ES-I3 (cell line): ENCODE data around the gene MISP.

Source experiments
- H3K36me3 ChIP-seq: 2 replicates; pipeline ENCODE4 v1.6.1; 2013; ENCODE audit warnings: mild to moderate bottlenecking, low read length, control low read depth, moderate library complexity; ENCODE audit not compliant: insufficient read depth
- H3K4me1 ChIP-seq: 2 replicates; pipeline ENCODE4 v1.6.1; 2013; ENCODE audit warnings: mild to moderate bottlenecking, control low read depth, low read length; ENCODE audit not compliant: insufficient read depth
- H3K9ac ChIP-seq: 2 replicates; pipeline ENCODE4 v1.6.1; 2013; ENCODE audit warnings: low read depth, mild to moderate bottlenecking, low read length, moderate library complexity
- H3K9me3 ChIP-seq: 2 replicates; pipeline ENCODE4 v1.6.1; 2013; ENCODE audit warnings: mild to moderate bottlenecking, low read length, moderate library complexity; ENCODE audit not compliant: control insufficient read depth, insufficient read depth

The MISP gene

DNA sequence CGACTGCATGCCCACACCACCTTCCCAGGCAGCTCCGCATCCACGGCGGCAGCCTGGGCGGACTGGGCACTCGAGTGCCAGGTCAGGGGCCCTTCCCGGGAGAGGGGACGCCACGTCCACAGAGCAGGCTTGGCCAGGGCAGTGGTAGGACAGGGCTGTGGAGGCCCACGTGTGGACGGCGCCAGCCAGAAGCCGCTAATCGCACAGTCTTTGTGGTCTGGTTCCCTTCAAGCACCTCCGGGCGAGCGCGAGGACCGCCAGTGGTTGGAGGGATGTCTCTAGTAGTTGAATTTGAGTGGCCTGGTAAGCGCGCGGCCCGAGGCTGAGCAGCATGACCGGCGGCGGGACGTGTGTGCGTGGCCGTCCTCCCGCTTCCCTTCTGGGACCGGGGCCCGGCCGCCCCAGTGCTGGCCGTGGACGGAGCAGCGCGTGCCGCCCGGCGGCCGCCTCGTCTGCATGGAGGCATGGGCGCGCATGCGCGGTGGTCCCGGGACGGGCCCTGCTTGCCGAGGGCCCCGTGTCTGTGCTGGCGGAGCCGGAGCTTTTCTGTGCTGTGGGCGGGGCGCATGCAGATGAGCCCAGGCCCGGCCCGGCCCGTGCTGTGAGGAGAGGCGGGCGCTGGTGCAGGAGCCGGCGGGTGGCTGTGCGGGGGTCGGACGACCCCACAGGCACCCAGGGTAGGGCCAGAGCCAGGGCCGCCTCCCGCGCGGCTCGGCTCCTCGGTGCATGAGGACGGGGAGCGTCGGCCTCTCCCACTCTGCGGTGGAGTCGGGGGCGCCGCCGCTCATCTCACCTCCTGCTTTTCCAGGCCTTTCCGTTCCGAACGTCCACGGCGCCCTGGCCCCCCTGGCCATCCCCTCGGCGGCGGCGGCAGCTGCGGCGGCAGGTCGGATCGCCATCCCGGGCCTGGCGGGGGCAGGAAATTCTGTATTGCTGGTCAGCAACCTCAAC lies 55.0 kb downstream of the MISP start:
- Histone ChIP-seq H3K9ac (no peak overlapping the region), H3K4me1 (no peaks in the 10 kb centered on the region; the same call in 1 of the 2 replicates), H3K9me3 (no peaks in the 10 kb centered on the region), H3K36me3 (peaks cover 57% of the 10 kb centered on the region)

DNA sequence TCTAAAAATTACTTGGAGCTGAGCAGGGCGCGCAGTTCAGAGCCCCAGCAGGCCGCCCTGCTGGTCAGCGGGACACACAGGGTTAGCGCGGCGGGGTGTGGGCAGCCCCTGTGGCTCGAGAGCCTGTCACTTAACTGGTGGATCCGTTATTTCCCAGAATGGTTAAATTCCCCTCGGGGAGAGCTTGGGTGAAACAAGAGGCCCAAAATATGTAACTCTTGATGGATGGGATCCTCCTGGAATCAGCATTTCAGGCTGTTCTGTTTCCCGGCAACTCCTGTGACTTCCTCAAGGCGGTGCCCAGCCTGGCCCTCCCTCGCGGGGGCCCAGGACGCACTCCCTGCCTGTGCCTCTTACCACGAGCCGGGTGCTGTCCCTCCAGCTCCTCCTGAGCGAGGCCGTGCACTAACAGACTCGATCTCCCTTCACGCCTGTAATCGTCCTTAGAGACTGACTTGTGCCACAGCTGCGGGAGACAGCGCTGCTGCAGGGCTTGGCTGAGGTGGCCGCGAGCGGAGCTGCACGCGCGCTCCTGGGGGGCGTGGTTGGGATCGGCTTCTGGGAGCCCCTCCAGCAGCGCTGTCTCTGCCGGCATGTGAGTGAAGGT lies 56.0 kb downstream of the MISP start:
- peaks cover 59% of the 10 kb centered on the region for H3K36me3 ChIP-seq
- H3K4me1 ChIP-seq: no peaks in the 10 kb centered on the region; the same call in 1 of the 2 replicates
- H3K9ac ChIP-seq: no peak overlapping the region
- H3K9me3 ChIP-seq: no peaks in the 10 kb centered on the region

DNA sequence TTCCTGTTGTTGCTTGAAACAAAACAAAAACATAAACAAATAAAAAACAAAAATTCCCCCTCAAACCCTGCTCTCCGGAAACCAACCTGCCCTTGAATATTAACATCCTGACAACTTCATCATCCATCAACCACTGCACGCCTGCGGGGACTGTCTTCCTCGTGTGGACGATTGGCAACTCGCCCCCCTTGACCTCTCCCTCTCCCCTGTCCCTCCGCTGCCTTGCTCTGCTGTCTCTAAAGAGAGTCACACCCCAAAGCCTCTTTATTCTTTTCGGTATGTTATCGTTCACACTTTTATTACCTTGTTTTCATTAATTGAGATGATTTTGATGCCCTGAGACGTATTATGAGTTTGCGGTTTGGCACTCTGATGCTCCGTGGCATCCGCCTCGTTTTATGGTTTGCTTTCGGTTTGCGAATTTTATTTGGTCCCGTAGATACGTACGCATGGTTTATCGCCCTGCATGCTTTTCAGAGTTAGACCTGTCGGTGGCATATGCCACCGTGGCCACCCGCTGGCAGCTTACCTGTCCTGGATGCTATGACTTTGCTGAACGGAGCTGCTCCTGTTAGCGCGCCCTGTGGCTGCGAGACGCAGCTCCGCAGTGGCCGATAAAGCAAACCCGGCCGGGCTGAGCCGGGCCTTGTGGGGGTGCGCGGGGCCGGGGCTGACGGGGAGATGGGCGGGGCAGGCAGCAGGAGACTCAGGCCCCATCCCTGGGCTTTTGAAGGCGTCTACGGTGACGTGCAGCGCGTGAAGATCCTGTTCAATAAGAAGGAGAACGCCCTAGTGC lies 56.9 kb downstream of the MISP start:
- Histone ChIP-seq H3K4me1 (no peaks in the 10 kb centered on the region), H3K36me3 (peaks cover 59% of the 10 kb centered on the region), H3K9me3 (no peaks in the 10 kb centered on the region), H3K9ac (no peak overlapping the region)

DNA sequence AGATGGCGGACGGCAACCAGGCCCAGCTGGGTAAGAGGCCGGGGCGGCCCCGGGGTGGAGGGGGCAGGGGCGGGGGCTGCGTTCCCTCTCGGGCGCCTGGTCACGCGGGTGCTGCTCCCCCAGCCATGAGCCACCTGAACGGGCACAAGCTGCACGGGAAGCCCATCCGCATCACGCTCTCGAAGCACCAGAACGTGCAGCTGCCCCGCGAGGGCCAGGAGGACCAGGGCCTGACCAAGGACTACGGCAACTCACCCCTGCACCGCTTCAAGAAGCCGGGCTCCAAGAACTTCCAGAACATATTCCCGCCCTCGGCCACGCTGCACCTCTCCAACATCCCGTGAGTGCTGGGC lies 57.5 kb downstream of the MISP start:
- Histone ChIP-seq H3K9ac (no peak overlapping the region), H3K4me1 (no peaks in the 10 kb centered on the region), H3K9me3 (no peaks in the 10 kb centered on the region), H3K36me3 (peaks cover 57% of the 10 kb centered on the region)

GRCh38 chr19:810077-810855 lies 59.4 kb downstream of the MISP start:
- Histone ChIP-seq H3K4me1 (no peaks in the 10 kb centered on the region), H3K9ac (no peak overlapping the region), H3K9me3 (no peaks in the 10 kb centered on the region), H3K36me3 (peaks cover 42% of the 10 kb centered on the region)

DNA sequence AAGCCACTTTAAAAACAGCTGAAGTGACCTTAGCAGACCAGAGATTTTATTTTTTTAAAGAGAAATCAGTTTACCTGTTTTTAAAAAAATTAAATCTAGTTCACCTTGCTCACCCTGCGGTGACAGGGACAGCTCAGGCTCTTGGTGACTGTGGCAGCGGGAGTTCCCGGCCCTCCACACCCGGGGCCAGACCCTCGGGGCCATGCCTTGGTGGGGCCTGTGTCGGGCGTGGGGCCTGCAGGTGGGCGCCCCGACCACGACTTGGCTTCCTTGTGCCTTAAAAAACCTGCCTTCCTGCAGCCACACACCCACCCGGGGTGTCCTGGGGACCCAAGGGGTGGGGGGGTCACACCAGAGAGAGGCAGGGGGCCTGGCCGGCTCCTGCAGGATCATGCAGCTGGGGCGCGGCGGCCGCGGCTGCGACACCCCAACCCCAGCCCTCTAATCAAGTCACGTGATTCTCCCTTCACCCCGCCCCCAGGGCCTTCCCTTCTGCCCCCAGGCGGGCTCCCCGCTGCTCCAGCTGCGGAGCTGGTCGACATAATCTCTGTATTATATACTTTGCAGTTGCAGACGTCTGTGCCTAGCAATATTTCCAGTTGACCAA lies 60.1 kb downstream of the MISP start:
- H3K9ac ChIP-seq: no peak overlapping the region

DNA sequence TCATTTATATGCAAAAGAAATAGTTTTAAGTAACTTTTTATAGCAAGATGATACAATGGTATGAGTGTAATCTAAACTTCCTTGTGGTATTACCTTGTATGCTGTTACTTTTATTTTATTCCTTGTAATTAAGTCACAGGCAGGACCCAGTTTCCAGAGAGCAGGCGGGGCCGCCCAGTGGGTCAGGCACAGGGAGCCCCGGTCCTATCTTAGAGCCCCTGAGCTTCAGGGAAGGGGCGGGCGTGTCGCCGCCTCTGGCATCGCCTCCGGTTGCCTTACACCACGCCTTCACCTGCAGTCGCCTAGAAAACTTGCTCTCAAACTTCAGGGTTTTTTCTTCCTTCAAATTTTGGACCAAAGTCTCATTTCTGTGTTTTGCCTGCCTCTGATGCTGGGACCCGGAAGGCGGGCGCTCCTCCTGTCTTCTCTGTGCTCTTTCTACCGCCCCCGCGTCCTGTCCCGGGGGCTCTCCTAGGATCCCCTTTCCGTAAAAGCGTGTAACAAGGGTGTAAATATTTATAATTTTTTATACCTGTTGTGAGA lies 60.7 kb downstream of the MISP start:
- Histone ChIP-seq H3K9ac (no peak overlapping the region), H3K36me3 (peaks cover 31% of the 10 kb centered on the region), H3K4me1 (no peaks in the 10 kb centered on the region)

More for the DNA sequence above, 60.1 kb downstream of the MISP start:
- Histone ChIP-seq H3K4me1 (no peaks in the 10 kb centered on the region), H3K9me3 (no peaks in the 10 kb centered on the region; the same call in 1 of the 2 replicates), H3K36me3 (peaks cover 37% of the 10 kb centered on the region)

DNA sequence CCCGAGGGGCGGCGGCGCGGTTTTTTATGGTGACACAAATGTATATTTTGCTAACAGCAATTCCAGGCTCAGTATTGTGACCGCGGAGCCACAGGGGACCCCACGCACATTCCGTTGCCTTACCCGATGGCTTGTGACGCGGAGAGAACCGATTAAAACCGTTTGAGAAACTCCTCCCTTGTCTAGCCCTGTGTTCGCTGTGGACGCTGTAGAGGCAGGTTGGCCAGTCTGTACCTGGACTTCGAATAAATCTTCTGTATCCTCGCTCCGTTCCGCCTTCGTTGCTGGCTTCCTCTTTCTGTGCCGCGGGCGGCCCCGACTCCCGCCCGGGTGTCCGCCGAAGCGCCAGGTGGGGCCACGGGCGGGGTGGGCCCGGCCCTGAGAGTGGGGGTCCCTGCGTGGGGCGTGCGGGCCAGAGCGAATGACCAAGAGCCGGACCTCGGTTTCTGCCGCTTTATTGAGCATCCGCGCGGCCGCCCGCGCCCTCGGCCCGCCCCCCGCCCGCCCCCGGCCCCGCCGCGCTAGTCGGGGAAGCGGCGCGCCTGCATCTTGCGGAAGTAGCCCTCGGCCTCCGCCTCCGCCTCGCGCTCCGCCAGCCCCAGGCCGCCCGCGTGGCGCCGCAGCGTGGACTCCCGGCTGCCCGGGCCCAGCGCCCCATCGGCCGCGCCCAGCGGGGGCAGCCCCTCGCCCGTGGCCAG lies 61.3 kb downstream of the MISP start:
- Histone ChIP-seq H3K9ac (no peak overlapping the region), H3K36me3 (peaks cover 25% of the 10 kb centered on the region), H3K4me1 (no peaks in the 10 kb centered on the region), H3K9me3 (no peaks in the 10 kb centered on the region; the same call in 1 of the 2 replicates)

More for the DNA sequence above, 60.7 kb downstream of the MISP start:
- no peaks in the 10 kb centered on the region; the same call in 1 of the 2 replicates for H3K9me3 ChIP-seq

DNA sequence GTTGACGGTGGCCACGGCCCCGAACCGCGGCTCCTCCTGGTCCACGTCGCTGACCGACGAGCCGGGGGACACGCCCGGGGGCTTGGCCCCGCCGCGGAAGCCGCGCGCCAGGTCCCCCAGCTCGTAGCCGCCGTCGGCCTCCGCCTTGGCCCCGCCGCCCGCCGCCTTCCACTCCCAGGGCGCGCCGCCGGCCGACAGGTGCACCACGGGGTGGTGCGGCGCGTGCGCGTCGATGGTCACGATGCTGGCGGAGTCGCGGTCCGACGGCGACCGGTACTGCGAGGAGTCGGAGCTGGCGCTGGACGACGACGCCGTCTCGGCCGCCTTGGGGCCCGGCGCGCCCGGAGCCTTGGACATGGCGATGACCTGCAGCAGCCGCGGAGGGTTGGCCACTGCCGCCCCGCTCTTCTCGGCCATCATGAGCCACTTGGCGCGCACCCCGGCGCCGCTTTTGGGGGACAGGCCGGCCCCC lies 61.9 kb downstream of the MISP start:
- no peak overlapping the region for H3K9ac ChIP-seq
- H3K36me3 ChIP-seq: peaks cover 19% of the 10 kb centered on the region
- no peaks in the 10 kb centered on the region; the same call in 1 of the 2 replicates for H3K9me3 ChIP-seq
- H3K4me1 ChIP-seq: no peaks in the 10 kb centered on the region

- Histone ChIP-seq H3K9ac (no peak overlapping the region), H3K9me3 (no peaks in the 10 kb centered on the region; the same call in 1 of the 2 replicates), H3K36me3 (peaks cover 19% of the 10 kb centered on the region), H3K4me1 (no peaks in the 10 kb centered on the region)
These were observed 62.6 kb downstream of the MISP start for GRCh38 chr19:813219-814151.
